Activated CD8-positive, alpha-beta memory T cell treated with anti-CD3 and anti-CD28 coated beads for 1 hour (primary cell): ENCODE measurements around the gene PRRG2.

Experiments used
- DNase-seq, 2 donors: peaks; one replicate each; pipeline ENCODE4 v3.0.0-alpha.2; 2020; ENCODE audit warnings: low read depth in 1 of 2; ENCODE audit errors: extremely low read depth in 1 of 2

PRRG2 gene

DNA sequence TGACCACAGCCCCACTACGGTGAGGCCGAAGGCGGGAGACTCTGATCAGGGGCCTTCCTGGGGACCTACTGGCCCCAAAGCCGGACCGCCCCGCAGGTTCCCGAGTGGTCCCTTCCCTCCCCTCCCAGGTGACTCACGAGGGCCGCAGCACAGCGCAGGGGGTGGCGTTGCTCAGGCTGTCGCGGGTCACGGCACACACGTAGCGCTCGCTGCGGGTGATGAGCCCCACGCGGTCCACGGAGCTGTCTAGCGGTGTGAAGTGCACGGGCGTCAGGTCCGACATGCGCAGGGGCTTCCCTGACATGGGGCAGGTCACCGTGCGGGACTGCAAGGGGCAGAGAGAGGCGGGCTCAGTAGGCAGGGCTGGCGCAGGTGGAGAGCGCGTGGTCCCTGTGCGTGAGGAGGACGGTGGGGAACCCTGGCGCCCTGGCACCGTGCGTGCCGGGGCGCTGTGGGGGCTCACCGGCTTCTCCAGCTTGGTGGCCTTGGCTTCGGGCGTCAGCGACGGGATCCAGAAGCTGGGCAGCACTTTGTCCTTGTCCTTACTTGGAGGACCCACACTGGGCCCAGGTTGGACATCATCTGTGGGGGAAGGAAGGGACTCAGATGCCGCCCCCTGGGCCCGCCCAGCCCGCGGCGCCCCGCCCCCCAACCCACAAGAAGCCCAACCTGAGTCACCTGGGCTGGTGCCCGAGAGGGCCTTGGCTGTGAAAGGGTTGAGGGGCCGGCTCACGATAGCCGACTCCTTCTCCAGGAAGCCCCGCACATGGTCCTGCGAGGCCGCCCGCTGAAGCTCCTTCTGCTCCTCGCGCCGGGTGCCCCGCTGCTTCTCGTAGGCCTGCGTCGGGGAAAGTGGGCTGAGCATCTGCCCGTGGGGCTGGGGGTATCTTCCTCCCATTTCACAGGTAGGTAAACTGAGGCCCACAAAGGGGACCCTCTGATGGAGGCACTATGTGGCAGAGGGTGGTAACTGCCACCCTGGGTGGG is 24.4 kb upstream of the PRRG2 start:
- no peak for DNase-seq

DNA sequence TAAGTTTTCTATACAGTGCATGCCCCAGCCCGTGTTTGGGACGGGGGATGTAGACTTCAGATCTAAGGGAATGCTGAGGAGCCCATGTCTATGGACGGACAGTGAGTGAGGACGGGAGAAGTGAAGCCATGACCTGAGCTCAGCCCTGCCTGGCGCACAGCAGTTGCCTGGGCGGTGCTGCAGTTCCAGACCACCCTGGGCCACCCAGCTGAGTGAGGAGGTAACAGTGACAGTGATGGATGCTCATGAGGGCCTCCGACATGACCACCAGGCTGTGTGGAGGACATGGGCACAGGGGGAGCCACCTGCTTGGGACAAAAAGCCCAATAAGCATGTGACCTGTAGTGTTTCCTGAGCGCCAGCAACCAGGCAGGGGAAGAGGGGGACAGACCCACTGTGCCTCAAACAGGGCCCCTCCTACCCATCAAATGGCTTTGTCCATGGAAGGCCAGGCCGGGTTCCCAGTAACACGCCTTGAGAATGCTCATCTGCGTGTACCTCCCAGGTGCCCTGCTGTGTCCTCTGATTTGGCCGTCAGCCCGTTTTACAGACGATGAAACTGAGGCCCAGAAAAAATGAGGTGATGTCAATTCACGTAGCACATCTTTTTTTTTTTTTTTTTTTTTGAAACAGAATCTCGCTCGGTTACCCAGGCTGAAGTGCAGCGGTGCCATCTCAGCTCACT is 23.3 kb upstream of the PRRG2 start:
- DNase-seq, result no peak

DNA sequence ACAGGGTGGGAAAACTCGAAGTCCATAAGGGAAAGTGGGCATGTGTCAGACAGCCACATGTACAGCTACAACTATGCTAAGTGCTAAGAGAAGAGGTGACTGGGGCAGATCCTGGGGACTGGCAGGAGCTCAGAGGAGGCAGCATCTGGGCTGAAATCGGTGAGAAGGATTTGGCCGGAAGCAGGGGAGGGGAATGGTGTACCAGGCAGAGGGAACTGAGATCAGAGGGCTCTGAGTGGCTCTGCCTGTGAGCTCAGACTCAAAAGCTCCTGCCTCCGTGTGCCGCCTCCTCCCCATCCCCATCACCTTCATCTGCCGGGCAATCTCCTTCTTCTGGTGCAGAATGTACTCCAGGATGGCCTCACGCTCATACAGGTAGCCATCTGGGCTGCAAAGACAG is 22.5 kb upstream of the PRRG2 start:
- no peak for DNase-seq

DNA sequence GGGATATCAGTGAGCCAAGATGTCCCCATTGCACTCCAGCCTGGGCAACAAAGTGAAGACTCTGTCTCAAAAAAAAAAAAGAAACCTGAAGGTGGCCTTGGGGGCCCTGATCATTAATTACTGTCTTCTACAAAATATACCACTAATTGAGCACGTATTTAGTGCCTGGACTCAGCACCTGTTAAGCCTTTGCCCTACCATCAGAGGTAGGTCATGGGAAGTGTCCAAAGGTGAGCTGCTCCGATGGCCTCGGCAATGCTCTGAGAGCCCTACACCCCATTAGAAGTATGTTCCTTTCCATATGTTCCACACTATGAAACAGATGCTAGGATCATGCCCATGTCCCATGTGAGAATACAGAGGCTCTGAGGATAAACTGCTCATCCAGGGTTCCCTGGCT is 21.7 kb upstream of the PRRG2 start:
- DNase-seq, result no peak

DNA sequence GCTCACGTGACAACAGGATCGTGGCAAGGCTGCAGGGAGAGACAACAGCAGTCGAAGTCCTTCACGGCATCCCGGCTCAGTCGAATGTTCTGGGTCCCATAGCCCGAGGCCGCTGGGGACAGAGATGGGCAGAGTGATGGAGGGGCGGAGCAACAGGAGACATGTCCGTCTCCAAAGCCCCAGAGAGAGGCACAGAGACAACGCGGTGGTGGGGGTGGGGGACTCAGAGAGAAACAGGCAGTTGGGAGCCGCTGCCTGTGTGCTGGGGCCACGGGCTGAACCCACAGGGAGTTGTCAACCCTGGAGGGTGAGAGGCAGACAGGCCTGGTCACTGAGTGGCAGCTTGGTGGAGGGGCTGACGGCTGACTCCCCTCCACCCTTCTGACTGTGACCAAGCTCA is 21.2 kb upstream of the PRRG2 start:
- DNase-seq, result no peak

DNA sequence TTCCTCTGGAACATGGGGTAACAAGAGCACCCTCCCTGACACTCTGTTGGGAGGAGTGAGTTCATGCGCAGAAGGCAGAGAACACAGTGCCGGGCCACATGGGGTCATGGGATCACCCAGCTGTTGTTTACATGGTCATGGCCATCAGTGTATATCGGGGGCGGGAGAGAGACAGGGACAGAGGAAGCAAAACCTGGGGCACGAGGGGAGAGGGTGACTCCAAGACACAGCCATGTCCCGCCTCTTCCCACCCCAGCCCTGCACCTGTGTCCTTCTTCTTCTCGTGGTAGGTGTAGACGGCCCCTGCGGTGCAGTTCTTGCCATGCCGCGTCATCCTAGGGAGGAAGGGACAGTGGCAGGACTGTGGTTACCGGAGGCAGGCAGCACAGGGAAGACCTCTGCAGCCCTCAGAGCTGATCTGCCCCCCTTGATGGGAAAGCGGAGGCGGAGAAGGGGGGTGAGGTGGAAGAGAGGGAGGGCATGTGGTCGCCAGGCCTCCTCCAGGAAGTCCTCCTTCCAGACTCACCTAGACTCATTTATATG is 20.7 kb upstream of the PRRG2 start:
- no peak for DNase-seq

DNA sequence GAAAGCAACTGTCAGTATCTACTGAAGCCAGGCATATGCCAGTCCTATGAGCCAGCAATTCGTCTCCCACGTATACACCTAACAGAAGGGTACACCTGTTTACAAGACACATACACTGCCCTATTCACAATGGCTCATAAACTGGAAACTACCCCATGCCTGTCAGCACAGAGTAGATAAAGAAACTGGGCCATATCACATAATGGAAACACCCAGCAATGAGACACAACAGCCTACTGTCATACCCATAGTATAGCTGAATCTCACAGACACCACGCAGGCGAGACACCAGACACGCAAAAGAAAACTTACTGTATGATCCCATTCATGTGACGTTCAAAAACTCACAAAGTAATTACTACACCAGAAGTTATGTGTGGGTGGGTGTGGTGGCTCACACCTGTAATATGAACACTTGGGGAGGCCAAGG is 16.5 kb upstream of the PRRG2 start:
- no peak for DNase-seq

DNA sequence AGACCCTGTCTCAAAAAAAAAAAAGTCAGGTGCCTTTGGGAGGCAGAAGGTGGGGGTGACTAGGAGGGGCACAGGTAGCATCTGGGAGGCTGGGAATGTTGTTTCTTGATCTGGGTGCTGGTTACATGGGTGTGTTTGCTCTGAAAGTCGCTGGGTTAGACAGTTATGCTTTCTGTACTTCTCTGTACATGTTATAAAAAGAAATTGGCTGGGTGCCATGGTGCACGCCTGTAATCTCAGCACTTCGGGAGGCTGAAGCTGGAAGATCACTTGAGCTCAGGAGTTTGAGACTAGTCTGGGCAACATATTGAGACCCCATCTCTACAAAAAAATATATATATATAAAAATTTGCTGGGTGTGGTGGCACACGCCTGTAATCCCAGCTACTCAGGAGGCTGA is 15.9 kb upstream of the PRRG2 start:
- no peak for DNase-seq

DNA sequence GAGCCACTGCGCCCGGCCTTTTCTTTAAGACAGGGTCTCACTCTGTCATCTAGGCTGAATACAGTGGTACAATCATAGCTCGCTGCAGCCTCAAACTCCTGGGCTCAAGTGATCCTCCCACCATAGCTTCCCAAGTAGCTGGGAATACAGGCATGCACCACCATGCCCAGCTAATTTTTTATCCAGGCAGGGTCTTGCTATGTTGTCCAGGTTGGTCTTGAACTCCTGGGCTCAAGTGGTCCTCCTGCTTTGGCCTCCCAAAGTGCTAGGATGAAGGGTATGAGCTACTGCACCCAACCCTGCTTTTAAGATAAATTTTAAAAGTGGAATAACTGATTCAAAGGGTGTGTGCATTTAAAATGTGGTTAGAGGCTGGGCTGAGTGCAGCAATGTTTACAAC is 14.8 kb upstream of the PRRG2 start:
- no peak for DNase-seq

DNA sequence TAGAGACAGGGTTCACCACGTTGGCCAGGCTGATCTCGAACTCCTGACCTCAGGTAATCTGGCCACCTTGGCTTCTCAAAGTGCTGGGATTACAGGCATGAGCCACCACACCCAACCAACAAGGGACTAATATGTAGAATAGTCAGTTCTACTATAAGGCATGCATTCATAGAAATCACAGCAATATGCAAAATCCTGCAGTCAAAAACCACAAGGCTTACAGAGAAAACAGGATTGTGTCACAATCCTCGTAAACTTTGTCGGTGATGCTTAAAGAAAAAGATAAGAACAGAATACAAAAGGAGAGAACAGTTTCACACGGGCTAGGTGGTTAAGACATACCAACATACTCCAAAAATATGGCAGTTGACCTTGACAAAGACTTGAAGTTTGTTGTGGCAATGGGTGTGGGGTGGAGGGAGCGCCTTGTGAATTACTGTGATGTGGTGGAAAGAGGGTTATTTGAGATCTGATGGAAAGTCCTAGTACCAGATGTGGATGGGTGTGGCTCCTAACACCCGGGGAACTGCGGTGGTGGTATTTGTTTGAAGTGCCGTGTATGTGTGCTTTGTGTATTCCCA is 13.2 kb upstream of the PRRG2 start:
- DNase-seq, result peak in 1 of 2 donors; percentile 62

DNA sequence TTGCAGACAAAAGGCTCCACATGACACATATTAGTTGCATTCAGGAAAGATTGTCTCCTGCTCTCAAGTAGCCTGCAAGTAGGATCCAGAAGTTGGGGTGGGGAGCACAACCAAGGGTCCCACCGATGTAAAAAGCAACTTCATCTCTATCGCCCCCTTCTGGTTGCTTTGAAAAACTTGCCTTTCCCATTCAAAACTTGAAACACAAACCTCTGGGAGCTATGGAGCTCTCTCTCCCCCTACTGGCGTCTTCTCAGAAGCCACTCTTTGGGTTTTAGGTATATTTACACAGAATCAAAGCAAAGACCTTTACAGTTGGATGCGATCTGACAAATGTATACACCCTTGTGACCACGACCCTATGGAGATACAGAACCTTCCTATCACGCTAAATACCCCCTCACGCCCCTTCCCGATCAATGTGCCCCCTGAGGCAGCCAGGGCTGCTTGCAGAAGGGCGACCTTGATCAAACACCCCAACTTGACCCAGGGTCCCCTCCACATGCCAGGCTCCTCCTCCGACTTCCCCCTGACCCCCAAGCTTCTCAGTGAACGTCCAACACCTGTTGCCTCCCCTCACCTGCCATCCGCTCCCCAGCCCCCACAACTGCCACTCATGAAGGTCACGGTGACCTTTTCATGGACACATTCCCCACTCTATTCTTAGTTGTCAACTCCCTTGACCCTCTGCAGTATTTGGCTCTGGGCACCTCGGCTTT is 10.8 kb upstream of the PRRG2 start:
- no peak for DNase-seq

DNA sequence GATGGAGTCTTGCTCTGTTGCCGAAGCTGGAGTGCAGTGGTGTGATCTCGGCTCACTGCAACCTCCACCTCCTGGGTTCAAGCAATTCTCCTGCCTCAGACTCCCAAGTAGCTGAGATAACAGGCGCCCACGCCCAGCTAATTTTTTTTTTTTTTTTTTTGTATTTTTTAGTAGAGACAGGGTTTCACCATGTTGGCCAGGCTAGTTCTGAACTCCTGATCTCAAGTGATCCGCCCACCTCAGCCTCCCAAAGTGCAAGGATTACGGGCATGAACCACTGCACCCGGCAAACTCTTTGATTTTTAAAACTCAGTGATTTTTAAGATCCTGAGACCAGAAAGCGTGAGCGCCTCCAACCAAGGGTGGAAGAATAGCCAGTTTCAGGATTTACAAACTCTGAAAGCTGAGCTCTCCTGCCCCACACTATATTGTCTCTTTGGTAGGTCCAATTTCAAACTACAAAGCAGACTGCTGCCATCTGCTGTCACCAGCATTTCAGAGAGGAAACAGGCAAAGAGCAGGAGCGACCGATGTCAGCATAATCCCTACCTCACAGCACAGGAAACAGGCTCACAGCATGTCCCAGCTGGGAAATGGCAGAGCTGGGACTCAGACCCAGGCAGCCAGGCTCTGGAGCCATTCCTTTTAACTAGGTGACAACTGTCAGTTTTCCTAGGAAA is 10.0 kb upstream of the PRRG2 start:
- no peak for DNase-seq

DNA sequence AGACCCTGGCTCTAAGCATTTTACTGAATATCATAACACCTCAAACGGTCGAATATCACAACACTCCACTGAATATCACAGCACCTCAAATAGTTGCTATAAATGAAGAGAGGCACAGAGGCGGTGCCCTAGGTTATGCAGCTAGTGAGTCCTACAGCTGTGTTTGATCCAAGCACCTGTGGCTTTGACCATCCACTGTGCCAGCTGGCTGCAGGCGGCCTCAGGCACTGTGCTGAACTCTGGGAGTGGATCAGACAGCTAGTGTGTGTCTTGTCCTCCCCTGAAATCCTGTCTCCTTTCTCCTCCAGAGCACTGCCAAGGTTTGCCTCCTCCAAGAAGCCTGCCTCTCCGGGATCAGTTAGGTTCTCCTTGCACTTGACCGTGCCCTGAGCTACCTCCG is 8.1 kb upstream of the PRRG2 start:
- no peak for DNase-seq

DNA sequence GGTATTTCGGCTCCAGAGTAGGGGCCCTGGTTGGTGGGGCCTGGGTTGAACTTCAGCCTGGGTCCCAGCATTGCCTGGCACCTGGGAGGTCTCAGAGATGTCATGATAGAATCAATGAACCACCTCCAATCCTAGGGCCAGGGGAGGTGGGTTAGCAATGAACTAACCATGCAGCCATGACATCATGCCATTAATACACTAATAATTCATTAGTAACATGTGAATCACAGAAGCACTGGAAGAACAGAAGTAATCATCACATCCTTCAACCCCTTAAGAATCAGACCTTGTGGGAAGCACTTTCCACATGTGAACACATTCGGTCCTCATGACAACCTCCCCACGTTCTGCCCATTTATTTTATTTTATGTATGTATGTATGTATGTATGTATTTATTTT is 7.7 kb upstream of the PRRG2 start:
- DNase-seq, result no peak

DNA sequence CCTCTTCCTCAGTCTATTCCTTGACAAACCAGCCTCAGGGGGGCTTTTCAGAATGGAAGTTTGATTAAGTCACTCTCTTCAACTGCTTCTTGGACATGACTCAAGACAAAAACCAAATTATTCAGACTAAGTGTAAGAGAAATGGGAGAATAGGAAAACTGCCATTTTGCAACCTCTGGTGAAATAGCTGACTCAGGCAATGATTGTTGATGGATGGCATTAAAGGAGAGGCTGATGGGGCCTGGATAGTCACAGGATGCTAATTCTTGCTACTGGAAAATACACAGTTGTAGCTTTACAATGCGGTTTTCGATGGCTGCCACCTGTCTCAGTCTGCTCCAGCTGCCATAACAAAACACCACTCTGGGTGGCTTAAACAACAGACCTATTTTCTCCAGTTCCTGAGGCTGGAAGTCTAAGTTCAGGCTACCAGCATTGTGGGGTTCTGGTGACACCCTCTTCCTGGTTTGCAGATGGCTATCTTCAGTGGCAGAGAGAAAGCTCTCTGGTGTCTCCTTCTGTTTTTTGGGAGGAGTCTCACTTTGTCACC is 6.8 kb upstream of the PRRG2 start:
- DNase-seq, result no peak

DNA sequence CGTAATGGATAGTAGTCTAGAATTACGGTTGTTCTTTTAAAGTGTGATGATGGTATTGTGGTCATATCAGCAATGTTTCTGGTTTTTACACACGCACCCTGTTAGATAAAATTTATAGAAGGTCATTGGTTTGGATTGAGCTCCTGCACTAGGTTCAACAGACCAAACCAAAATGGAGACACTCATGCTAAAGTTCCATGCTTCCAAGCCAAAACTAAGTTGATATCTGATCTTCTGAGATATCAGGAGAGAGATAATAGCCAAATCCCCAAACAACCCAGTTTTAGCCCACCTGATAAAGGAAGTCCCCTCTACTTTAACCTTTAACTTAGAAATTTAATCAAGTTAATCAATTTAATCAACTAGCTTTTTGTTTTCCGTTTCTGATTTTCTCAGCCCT is 1.9 kb upstream of the PRRG2 start:
- DNase-seq, result no peak

DNA sequence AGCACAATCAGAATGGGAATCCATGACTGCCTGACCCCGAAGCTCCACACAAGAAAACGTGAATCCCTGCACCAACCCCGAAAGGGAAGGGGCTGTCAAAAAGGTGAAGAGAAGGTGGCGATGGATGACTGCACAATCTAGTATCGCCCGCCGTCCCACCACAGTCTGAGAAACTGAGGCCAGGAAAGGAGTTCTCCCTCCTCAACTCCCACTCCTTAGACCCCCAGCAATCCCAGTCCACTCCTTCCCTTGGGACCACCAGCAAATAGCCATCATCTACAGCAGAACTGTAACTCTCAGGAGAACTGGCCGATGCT is 1.2 kb upstream of the PRRG2 start:
- DNase-seq, result no peak

DNA sequence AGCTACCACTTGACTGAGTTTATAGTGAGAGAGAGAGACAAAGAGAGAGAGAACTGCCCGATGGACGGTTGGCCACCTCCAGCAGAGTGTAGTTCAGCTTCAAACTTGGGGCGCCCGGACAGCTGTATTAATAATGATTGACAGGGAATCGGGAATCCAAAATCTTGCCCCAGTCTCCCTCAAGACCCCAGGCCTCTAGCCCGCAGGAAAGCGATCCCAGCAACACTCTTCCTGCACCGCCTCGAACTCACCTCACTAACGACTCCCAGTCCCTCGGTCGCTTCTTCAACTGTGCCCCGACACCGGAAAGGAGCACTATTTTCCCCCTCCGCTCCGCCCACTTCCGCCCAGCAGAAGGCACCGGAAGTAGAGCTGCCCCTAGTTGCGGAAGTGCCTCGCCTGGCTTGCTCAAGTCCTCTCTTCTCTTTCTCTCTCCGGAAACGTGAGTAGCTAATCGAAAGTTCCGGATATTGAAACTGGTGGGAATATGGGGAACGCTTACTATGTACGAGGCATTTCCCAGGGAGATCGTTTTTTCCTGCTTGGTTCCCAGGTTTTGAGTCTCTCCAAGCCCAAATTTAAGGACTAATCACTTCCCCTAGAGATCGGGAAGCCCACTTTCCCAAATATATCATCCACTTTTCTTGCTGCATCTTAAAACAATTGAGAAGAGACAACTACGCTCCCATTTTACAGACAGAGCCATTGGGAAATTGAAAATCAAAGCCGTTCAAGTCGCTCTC is 681 bp upstream of the PRRG2 start, which contains the start of gene NOSIP:
Gene NOSIP (minus strand): TSS at position 293 of the 743 bp plus-strand sequence. CDS start 19,865 bp downstream, outside the sequence.
- DNase-seq, result peak; percentile 91 to 95

DNA sequence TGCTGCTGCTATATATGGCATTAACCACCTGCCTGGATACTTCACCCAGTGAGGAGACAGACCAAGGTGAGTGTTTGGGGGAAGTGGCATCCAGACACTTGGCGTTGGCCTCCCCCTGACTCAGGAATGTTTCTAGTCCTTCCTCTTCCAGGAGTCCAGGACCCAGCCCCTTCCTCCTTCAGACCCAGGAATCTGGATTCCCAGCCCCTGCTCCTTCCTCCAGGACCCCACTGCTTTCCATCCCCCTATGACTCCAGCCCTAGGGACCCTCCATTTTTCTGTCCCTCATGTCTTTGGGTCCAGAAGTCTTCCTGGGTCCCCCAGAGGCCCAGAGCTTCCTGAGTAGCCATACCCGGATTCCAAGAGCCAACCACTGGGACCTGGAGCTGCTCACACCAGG is 2.1 kb downstream of the PRRG2 start:
- no peak for DNase-seq
